WI38 (cell line): Measurements from ENCODE around the gene ISL2.

Experiments
- H3K4me3 ChIP-seq: 2 replicates; pipeline ENCODE4 v1.5.1; 2011; ENCODE audit warnings: low read depth, mild to moderate bottlenecking, control low read depth, low read length
- CTCF ChIP-seq: IDR thresholded peaks from 2 replicates; pipeline ENCODE4 v1.5.1; 2012; ENCODE audit warnings: low read depth, mild to moderate bottlenecking, control low read depth, low read length

Gene ISL2

GRCh38 chr15:76344893-76345582 is 8.5 kb downstream of the ISL2 start:
- H3K4me3 ChIP-seq, result no peak overlapping the region
- TF ChIP-seq CTCF, result no peak

GRCh38 chr15:76345583-76345879 is 9.0 kb downstream of the ISL2 start:
- no peak overlapping the region for H3K4me3 ChIP-seq
- TF ChIP-seq CTCF, result no peak

- no peak for TF ChIP-seq CTCF
Measured at GRCh38 chr15:76345880-76346668, 9.5 kb downstream of the ISL2 start.

GRCh38 chr15:76346669-76347481 is 10.3 kb downstream of the ISL2 start:
- TF ChIP-seq CTCF, result no peak
- peak overlapping the region; percentile 59 for H3K4me3 ChIP-seq

More at GRCh38 chr15:76345880-76346668, 9.5 kb downstream of the ISL2 start:
- H3K4me3 ChIP-seq, result peak overlapping the region; percentile 59

GRCh38 chr15:76347482-76348055 is 11.0 kb downstream of the ISL2 start:
- no peak for TF ChIP-seq CTCF
- H3K4me3 ChIP-seq, result peak overlapping the region; percentile 59; the same call in 1 of the 2 replicates

GRCh38 chr15:76349301-76350070 is 12.9 kb downstream of the ISL2 start:
- TF ChIP-seq CTCF, result no peak
- H3K4me3 ChIP-seq, result no peak overlapping the region
